ENCODE results near the gene GALNTL6.

Gene GALNTL6

DNA sequence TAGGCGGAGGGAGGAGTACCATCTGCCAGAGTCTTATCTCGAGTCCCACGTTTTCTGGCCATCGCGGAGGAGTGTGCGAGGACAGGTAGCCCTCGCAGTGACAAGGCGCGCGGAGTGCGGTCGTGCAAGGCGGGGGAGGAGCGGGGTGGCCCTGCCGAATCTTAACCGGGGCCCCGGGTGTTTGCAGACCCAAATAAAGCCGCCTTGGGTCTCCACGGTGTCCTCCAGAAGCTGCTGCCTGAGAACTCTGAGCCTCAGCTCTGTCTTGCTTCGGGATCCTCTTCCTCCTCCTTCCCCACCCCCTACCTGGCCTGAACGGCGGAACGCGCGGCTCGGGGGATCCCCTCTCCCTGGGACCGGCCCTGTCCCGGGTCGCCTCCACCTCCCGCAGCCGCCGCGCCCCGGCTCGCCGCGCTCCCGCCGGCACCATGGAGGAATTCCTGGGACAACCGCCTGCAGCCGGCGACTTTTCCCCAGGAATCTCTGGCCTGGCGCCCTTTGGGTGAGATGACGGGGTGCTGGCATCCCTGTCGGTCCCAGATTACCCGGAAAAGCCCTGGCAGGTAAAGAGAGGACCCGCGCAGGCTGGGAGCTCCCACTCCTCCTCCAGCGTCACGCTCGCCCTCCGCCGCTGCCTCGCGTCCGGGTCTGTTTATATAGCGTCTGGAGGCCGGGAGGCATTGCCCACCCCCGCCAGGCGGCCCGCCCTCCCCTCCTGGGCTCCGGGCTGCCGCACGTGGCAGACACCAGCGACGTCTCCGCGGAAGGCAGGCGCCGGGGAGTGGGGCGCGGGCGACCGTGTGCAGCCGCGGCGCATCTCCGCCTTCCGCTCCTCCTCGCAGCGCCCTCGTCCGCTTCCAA, at the start of gene GALNTL6:
TSS of gene GALNTL6 (plus strand) at position 740 of the 861 bp plus-strand sequence.
- DNase-seq (ENCODE audit: low read depth), result no peak

DNA sequence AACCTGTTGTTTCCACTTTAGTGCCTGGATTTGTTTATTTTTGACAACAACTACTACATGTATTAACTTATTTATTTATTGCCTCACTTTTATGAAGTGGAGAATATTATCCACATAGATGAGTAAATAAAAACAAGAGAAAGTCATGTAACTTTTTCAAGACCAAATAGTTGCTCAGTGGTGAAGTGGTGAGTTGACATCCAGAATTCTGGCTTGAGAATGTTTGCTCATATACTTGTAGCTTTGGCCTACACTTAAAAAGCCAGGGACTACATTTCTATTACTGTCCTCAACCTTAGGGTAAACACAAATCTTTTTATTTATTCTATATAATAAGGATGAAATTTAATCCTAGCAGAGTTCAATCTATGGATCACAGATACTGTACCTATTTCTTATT, 47.7 kb upstream of the GALNTL6 start:
- no peak for DNase-seq (ENCODE audit: low read depth)

DNA sequence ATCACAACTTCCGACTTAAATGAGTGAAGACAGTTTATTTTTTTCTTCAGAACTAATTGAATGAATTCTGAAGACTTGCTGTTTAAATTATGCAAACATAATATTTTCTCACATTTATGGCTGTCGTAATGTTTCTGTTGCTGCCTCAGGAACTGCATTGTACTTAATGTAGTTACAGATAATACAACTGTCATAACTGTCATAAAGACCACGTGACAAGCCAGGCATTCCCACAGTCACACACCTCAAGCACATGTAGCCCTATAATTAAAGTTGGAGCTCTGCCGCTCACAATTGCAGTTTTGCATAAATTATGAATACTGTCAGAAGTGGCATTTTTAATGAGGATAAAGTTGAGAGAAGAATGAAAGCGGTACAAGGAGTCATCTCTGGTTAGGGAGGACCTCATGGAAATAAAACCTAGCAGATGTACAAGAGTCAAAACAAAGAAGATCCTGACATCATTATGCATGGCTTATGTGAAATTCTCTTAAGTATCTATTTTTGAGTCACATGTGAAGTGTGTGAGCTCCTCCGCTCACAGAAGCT, 38.5 kb upstream of the GALNTL6 start:
- no peak for DNase-seq (ENCODE audit: low read depth)

DNA sequence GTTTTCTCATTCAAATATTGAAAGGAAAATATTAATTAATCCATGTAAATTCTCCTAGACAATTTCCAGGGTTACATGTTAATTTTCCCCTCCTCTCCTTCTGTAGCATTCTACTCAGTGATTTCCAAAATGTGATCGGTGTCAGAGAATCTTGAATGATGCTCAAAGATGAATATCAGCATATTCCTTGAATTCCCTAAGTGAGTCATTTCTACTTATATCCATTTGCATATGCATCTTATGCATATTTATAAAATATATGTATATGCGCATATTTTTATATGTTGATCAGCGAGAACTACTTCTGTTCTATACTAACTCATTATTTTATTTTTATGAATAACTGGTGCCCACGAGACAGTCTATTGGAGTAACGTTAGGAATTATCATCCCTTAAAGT, 33.9 kb upstream of the GALNTL6 start:
- no peak for DNase-seq (ENCODE audit: low read depth)

DNA sequence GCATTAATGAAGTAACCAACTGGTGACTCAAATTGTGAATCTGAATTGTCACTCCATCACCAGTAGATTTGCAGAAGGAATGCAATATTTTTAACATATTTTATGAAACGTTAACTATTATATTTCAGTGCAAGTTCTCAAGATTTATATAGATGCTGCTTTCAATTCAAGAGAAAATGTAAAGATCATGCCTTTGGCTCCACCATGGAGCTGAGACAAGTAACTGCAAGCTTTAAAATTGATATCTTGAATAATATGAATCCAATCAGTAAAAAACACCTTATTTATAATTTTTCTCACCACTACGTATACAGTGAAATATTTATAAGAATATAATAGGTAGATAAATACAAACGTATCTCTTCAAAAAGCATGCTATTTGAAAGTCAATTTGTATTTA, 27.8 kb upstream of the GALNTL6 start:
- no peak for DNase-seq (ENCODE audit: low read depth)

DNA sequence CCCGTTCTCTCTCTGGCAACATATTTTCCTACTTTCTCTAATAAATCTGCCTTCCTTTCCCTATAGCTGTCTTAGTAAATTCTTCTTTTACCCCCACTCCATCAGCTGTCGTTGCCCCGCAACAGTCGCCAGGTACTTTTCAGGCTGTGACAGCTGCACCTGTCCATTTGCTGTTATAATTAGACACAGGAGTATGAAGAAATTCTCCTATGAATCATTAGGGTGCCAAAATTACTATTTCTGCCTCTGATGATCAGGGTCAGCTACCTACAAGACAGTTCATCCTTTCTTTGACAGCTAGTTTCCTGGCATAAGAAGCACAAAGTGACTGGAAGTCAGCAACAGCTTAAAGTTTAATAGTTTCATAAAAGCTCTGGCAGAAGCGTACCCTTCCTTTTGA, 19.5 kb upstream of the GALNTL6 start:
- no peak for DNase-seq (ENCODE audit: low read depth)

DNA sequence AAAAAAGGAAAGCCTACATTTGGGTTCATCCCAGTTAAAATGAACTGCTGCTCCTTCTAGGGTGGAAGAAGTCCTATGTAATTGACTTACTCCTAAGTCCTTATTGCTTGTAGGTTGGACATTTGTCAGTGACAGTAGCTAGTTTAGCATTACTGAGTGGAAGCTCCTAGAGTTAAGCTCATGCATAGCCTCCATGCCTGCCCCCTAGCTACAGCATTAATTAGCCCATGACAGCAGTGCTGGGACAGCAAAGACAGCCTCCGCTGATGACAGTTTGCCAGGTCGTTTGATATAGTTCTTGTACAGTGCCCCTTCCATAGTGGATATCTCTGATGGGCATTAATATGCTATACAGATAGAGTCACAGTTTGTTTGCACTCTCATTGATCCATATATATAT, 18.7 kb upstream of the GALNTL6 start:
- DNase-seq (ENCODE audit: low read depth), result no peak

DNA sequence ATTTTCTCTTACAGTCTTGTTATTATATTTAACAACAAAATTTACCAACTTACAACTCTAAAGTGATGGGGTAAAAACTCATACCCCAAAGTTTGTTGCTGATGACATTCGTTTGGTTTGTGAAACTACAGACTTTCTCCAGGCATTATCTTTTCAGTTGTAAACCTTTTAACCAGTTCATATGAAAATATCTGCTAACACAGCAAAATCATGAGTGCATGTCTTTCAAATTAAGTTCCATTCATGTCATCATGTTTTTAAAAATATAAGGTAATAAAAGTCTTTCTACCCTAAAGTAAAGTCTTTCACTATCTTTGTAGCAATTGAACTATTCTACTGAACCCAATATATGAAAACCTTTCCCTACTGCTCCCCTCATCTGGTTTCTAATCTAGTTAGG, 3.4 kb upstream of the GALNTL6 start:
- no peak for DNase-seq (ENCODE audit: low read depth)

DNA sequence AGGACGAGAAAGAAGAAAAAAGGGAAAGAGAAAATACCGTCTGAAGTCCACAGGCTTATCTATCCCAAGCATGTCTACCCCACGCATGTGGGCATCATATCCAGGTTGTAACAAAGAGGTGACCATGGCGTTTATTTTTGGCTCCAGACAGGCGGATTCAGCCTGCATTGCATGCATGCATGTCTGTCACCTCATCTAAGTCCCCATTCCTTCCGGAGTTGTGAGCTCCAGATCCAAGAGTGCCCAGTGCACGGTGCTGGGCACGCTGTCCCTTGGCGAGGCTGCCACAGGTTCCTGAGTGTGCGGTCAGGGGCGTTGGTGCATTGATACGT, 905 bp upstream of the GALNTL6 start:
- DNase-seq (ENCODE audit: low read depth), result no peak

DNA sequence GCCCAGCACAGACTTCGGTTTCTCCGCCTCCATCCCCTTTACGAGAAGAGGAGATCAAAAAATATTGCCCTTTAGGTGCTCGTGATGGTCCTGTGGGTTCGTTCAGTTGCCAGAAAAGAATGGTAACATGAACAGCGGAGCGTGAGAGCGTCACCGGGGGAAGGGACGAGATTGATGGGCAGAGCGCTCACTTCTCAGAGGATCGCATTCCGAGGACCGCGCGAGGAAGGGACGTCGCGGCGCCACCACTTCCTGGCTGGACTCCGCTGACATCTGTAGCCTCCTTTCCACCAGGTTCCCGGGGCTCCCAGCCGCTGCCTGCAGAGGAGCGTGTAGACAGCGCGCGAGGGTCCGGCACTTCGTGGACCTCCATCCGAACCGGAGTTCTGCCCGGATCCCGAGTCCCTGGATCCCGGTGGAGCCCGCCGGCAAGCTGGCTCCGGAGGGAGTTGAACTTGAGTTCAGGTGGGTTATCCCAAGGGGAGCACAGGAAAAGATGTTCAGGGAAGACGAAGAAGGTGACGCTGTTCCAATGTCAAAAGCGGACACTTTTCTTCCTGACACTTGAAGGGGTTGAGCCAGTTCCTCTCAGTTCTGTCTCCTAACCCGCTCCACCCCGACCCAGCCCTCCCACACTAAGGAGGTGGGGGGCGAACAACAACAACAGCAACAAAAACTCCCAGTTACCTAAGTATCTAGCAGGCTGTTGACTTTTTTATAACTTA, 484 bp downstream of the GALNTL6 start:
- DNase-seq (ENCODE audit: low read depth), result no peak

DNA sequence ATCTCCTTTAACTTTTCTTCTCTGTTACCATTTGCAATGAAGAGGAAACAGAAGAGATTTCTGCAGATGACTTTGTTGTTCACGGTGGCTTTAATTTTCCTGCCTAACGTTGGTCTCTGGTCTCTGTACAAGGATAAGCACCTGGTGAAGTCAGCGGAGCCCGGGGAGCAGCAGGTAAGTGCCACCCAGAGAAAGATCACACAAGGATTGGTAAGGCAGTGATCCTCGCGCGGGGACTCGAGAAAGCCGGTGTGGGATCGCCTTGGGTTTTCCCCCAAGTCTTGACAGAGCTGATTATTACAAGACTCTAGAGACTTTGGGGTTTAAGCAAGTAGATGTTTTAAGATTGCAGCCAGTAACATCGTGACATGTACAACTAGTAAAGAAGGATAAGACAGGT, 1.3 kb downstream of the GALNTL6 start:
- DNase-seq (ENCODE audit: low read depth), result no peak

DNA sequence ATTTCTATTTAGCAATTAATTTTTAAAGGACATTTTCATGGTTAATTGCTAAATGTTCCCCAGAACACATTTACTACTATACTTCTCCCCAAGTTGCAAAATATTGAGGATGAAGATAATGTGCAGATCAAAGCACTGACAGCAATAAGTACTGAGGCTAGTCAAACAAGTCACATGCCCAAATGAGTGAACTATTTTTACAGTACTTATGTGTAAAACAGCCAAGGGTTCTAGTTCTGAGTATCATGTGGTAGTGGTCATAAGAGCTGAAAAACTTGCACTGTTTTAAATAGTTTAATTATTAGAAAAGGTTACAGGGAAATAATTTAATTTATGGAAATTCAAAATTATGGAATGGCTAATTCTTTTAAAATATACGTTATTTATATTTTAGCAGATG, 3.8 kb downstream of the GALNTL6 start:
- no peak for DNase-seq (ENCODE audit: low read depth)

DNA sequence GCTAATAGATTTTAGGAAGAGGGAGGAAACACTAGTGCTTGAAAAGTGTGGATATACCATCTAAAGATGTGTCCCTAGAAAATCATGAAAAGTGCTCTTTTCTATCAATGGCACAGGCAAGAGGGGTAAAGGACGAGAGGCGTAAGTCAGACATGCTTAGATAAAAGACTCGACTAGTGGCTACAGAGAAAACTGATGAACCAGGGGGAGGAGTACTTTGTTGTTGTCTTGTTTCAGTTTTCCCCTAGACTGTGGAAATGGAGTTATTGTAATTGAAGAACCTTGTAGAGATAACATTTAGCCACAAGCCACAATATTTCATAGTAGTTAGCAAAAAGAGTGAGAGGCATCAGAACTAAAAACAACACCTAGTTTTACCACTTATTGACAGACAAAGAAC, 21.4 kb downstream of the GALNTL6 start:
- no peak for DNase-seq (ENCODE audit: low read depth)

DNA sequence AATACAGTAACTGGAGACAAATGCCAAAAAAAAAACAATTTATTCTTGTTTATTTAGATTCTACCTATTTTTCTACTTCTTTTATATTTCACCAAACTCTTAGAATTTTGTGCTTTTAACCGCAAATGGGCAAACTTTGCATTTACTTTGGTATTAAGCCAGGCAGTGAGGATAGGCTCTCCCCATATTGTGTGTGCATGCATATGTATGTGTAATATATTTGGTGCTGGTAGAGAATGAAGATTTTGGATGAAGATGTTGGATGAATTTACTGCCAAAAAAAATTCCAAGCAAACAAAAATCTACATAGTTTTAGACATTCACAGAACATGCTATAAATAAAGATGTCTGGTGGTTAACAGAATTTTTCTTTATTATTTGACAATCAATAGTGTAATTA, 30.3 kb downstream of the GALNTL6 start:
- DNase-seq (ENCODE audit: low read depth), result no peak

DNA sequence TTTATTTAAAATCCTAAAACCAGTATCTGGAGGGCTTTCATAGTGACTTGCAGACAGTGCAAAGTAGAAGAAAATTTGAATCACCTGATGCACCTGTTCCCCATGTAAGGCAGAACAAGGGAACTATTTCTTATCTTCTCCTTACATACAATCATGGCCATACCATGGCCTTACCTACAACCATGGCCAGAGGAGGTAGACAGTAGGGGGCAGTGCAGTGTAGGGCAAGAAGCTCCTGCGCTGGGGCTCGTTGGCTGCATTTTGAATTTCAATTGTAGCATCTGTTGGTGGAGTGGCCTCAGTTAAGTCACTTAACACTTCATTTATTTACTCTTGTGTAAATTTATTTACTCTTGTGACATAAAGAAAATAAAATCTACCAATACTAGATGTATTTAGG, 33.0 kb downstream of the GALNTL6 start:
- DNase-seq (ENCODE audit: low read depth), result no peak

DNA sequence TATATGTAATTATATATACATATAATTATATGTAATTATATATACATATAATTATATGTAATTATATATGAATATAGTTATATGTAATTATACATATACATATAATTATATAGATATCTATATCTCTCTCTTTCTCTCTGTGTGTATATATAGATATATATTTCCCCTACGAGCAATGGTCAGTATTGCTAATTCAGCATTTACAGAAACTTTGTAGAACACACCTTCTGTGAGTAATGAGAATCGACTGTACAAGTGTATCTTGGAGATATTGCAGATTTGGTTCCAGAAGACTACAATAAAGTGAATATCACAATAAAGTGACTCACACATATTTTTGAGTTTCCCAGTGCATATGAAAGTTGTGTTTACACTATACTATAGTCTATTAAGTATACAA, 33.7 kb downstream of the GALNTL6 start:
- no peak for DNase-seq (ENCODE audit: low read depth)

DNA sequence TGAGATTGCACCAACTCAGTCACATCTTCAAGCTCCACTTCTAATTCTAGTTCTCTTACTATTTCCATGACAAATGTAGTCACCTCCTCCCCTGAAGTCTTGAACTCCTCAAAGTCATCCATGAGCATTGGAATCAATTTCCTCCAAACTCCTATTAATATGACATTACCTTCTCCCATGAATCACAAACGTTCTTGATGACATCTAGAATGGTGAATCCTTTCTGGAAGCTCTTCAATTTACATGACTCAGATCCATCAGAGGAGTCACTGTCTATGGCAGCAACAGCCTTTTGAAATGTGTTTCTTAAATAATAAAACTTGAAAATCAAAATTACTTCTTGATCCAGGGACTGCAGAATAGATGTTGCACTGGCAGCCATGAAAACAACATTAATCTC, 34.5 kb downstream of the GALNTL6 start:
- DNase-seq (ENCODE audit: low read depth), result no peak

DNA sequence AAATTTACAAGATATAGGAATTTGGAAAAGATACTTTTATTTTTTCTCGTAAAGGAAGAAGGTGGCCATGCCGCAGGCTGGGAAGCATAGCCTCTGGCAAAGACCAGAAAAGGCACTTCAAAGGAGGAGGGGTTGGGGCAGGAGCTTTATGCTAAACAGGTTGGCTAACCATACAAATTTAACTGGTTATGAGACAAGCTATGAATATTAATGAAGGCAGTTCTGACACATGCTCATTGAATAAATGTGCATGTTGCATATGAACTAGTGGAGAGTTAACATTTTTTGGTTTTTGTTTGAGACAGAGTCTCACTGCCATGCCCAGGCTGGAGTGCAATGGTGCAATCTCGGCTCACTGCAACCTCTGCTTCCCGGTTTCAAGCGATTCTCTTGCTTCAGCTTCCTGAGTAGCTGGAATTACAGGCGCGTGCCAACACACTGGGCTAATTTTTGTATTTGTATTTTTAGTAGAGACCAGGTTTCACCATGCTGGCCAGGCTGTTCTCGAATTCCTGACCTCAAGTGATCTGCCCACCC, 36.5 kb downstream of the GALNTL6 start:
- DNase-seq (ENCODE audit: low read depth), result no peak

DNA sequence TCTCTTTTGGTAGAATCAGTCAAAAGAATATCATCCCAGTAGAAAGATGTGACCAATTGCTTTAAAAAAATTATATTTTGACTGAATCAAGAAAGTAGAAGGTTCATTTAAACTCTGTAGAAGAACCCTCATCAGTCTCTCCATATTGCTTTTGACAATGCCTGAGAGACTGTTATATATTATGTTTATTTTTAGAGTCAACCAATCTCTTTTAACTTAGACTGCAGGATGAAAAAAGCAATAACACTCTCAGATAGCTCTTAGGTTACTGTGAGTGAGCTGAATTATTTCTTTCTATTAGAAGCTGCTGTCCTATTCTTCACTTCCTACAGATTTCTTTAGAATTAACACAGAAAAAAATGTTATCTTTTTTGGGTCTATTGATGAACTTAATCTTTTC, 38.1 kb downstream of the GALNTL6 start:
- DNase-seq (ENCODE audit: low read depth), result no peak

DNA sequence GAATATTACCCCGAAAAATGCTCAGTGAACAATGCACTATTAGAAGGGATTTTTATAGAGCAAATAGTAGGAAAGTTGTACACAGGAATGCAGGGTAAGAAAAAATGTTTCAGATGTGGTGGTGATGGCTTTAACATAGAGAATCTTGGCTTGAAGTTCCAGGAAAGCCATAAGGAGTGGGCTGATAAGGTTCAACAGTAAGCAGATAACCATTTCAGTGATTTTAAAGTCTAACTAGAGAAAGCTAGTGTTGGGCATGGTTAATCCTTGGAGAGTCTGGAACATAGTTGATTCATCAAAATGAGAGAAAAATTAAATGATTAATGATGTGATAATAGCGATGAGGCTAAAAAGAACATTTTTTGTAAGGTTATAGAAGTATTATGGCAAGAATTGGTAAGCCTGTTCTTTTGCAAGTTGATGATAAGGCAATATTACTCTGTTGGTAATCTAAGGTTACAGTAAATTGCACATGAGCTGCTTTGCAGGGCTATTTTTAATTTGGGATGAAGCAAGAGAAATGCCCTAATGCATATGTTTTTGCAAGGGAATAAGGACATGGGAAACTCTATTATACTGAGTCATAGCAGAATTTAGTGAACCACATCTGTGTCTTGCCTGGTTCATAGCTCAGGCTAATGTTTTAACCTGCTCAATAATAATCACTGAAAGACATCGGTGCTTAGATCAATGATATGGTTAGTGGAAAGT, 44.3 kb downstream of the GALNTL6 start:
- DNase-seq (ENCODE audit: low read depth), result no peak

DNA sequence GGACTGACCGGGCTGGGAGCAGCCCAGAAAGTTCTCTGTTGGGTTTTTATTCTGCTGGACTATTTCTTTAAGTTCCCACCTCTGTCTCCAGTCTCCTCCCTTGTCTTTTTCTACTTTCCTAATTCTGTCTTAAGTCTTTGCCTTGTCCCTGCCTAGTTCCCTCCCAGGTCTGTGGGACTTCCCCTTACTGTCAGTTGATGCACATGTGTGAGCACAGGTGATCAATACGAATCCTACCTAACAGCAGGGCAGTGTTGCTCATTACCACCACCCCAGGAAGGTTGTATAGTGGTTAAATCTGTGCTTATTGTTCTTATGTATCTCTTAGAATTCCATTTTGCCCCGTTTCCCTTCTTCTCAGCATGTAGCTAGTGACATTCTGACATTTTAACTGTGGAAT, 62.1 kb downstream of the GALNTL6 start:
- no peak for DNase-seq (ENCODE audit: low read depth)

DNA sequence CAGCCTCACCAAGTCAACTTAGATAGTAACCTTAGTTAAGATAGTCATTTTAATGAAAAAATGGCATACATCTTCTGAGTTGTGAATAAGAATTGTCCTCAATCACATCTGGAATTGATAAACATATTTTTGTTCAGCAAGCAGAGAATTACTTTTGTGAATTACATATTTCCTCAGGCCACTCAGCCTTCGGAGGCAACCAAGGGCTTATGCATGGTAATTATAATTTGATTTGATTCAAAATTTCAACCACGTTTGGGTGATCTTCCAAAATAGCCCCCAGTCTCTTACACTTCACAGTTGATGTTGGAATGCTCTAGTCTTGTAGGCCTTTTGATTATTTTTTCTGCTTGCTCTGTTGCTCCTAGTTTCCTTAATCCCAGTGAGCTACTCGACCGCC, 63.4 kb downstream of the GALNTL6 start:
- no peak for DNase-seq (ENCODE audit: low read depth)

DNA sequence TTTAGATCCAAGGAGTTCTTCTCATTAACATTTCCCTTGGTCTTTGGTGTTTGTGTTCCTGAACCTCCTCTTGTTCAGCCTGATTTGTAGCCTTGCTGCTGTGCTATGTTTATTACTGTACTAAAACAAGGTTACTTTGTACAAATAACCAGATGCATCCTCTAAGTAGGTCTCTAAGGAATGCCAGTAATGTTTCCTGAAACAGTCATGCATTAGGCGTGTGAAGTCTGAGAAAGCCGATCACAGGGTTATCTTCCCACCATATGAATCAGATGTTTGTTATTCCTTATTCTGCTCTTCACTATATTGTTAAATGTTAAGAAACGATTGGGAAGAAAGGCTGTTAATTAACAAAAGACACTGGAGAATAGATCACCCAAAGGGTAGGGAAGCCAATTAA, 66.9 kb downstream of the GALNTL6 start:
- DNase-seq (ENCODE audit: low read depth), result no peak
